ENCODE data around the gene STYXL2. TPM values are rescaled to one million over a fixed set of nuclear protein-coding genes. Genes with fewer than 3 reads are reported as not detected.

STYXL2 gene
- total RNA-seq, 1 experiment from 2014 or later = not detected

- H4K20me1 ChIP-seq (ENCODE audit: insufficient read depth, low read depth, low read length) = no peaks in the 10 kb centered on the region
- H3K4me3 ChIP-seq (ENCODE audit: low read length) = no peak overlapping the region
- no peak overlapping the region for H3K27ac ChIP-seq (ENCODE audit: low read length)
These were observed 41.5 kb downstream of the STYXL2 start for GRCh38 chr1:167135281-167135840.

GRCh38 chr1:167136191-167136614 lies 42.3 kb downstream of the STYXL2 start:
- H3K79me2 ChIP-seq (ENCODE audit: low read length) = no peaks in the 10 kb centered on the region
- peak overlapping the region; percentile 37; the same call in 1 of the 2 replicates for H3K4me3 ChIP-seq (ENCODE audit: low read length)
- peak; percentile 48 for DNase-seq
- H3K36me3 ChIP-seq (ENCODE audit: insufficient read depth, low read length) = no peaks in the 10 kb centered on the region
- no peaks in the 10 kb centered on the region for H3K9me2 ChIP-seq (replicated peaks; ENCODE audit: insufficient read depth, low read length)
- H3K9me3 ChIP-seq (ENCODE audit: low read length) = no peaks in the 10 kb centered on the region
- peak overlapping the region; percentile 79 for H2AFZ ChIP-seq (ENCODE audit: low read length)
- no peaks in the 10 kb centered on the region for H4K20me1 ChIP-seq (ENCODE audit: insufficient read depth, low read depth, low read length)
- H3K4me2 ChIP-seq (ENCODE audit: low read depth, low read length, poor library complexity, severe bottlenecking) = peak overlapping the region; percentile 57
- no peaks in the 10 kb centered on the region for H3K27me3 ChIP-seq (ENCODE audit: low read length)
- peaks cover 28% of the 10 kb centered on the region for H3K4me1 ChIP-seq (ENCODE audit: low read length)
- H3K27ac ChIP-seq (ENCODE audit: low read length) = no peak overlapping the region
- peak overlapping the region; percentile 8; the same call in 1 of the 2 replicates for H3K9ac ChIP-seq (ENCODE audit: low read length)

More at GRCh38 chr1:167135281-167135840, 41.5 kb downstream of the STYXL2 start:
- no peaks in the 10 kb centered on the region for H3K9me2 ChIP-seq (replicated peaks; ENCODE audit: insufficient read depth, low read length)
- DNase-seq = no peak
- no peaks in the 10 kb centered on the region for H3K79me2 ChIP-seq (ENCODE audit: low read length)
- no peaks in the 10 kb centered on the region for H3K9me3 ChIP-seq (ENCODE audit: low read length)
- no peaks in the 10 kb centered on the region for H3K27me3 ChIP-seq (ENCODE audit: low read length)
- H2AFZ ChIP-seq (ENCODE audit: low read length) = no peak overlapping the region
- H3K4me1 ChIP-seq (ENCODE audit: low read length) = peaks cover 28% of the 10 kb centered on the region
- peak overlapping the region; percentile 57 for H3K4me2 ChIP-seq (ENCODE audit: low read depth, low read length, poor library complexity, severe bottlenecking)
- no peaks in the 10 kb centered on the region for H3K36me3 ChIP-seq (ENCODE audit: insufficient read depth, low read length)
- no peak overlapping the region for H3K9ac ChIP-seq (ENCODE audit: low read length)

GRCh38 chr1:167136806-167137205 lies 42.9 kb downstream of the STYXL2 start:
- Histone ChIP-seq H3K4me1 (ENCODE audit: low read length) (peaks cover 28% of the 10 kb centered on the region), H3K4me2 (ENCODE audit: low read depth, low read length, poor library complexity, severe bottlenecking) (peak overlapping the region; percentile 57), H3K79me2 (ENCODE audit: low read length) (no peaks in the 10 kb centered on the region)

GRCh38 chr1:167137332-167137781 lies 43.5 kb downstream of the STYXL2 start:
- Histone ChIP-seq H3K4me2 (ENCODE audit: low read depth, low read length, poor library complexity, severe bottlenecking) (no peak overlapping the region), H3K9me2 (replicated peaks; ENCODE audit: insufficient read depth, low read length) (no peaks in the 10 kb centered on the region), H3K9me3 (ENCODE audit: low read length) (no peaks in the 10 kb centered on the region), H3K9ac (ENCODE audit: low read length) (no peak overlapping the region), H2AFZ (ENCODE audit: low read length) (no peak overlapping the region), H4K20me1 (ENCODE audit: insufficient read depth, low read depth, low read length) (no peaks in the 10 kb centered on the region), H3K4me3 (ENCODE audit: low read length) (no peak overlapping the region), H3K79me2 (ENCODE audit: low read length) (no peaks in the 10 kb centered on the region), H3K27ac (ENCODE audit: low read length) (no peak overlapping the region), H3K36me3 (ENCODE audit: insufficient read depth, low read length) (no peaks in the 10 kb centered on the region), H3K27me3 (ENCODE audit: low read length) (0 out of 2 replicates have a peak, but pooled peaks cover 3% of the 10 kb centered on the region), H3K4me1 (ENCODE audit: low read length) (peaks cover 28% of the 10 kb centered on the region)
- no peak for DNase-seq

More at GRCh38 chr1:167136806-167137205, 42.9 kb downstream of the STYXL2 start:
- no peak for DNase-seq
- Histone ChIP-seq H3K9ac (ENCODE audit: low read length) (peak overlapping the region; percentile 8; the same call in 1 of the 2 replicates), H3K4me3 (ENCODE audit: low read length) (peak overlapping the region; percentile 37; the same call in 1 of the 2 replicates), H3K9me3 (ENCODE audit: low read length) (no peaks in the 10 kb centered on the region), H4K20me1 (ENCODE audit: insufficient read depth, low read depth, low read length) (no peaks in the 10 kb centered on the region), H3K27ac (ENCODE audit: low read length) (no peak overlapping the region), H3K36me3 (ENCODE audit: insufficient read depth, low read length) (no peaks in the 10 kb centered on the region), H3K27me3 (ENCODE audit: low read length) (0 out of 2 replicates have a peak, but pooled peaks cover 3% of the 10 kb centered on the region), H3K9me2 (replicated peaks; ENCODE audit: insufficient read depth, low read length) (no peaks in the 10 kb centered on the region), H2AFZ (ENCODE audit: low read length) (peak overlapping the region; percentile 79; the same call in 1 of the 2 replicates)

- Histone ChIP-seq H3K36me3 (ENCODE audit: insufficient read depth, low read length) (no peaks in the 10 kb centered on the region), H3K9me2 (replicated peaks; ENCODE audit: insufficient read depth, low read length) (no peaks in the 10 kb centered on the region), H3K79me2 (ENCODE audit: low read length) (no peaks in the 10 kb centered on the region), H3K4me3 (ENCODE audit: low read length) (no peak overlapping the region), H4K20me1 (ENCODE audit: insufficient read depth, low read depth, low read length) (no peaks in the 10 kb centered on the region), H3K9me3 (ENCODE audit: low read length) (no peaks in the 10 kb centered on the region), H2AFZ (ENCODE audit: low read length) (peak overlapping the region; percentile 51; the same call in 1 of the 2 replicates), H3K27me3 (ENCODE audit: low read length) (0 out of 2 replicates have a peak, but pooled peaks cover 3% of the 10 kb centered on the region), H3K9ac (ENCODE audit: low read length) (no peak overlapping the region), H3K27ac (ENCODE audit: low read length) (no peak overlapping the region), H3K4me1 (ENCODE audit: low read length) (peaks cover 25% of the 10 kb centered on the region), H3K4me2 (ENCODE audit: low read depth, low read length, poor library complexity, severe bottlenecking) (no peak overlapping the region)
- no peak for DNase-seq
These were observed 44.1 kb downstream of the STYXL2 start for GRCh38 chr1:167137793-167138510.

GRCh38 chr1:167138703-167139102 lies 44.8 kb downstream of the STYXL2 start:
- no peaks in the 10 kb centered on the region for H4K20me1 ChIP-seq (ENCODE audit: insufficient read depth, low read depth, low read length)
- DNase-seq = no peak
- no peak overlapping the region for H2AFZ ChIP-seq (ENCODE audit: low read length)
- H3K36me3 ChIP-seq (ENCODE audit: insufficient read depth, low read length) = no peaks in the 10 kb centered on the region
- no peaks in the 10 kb centered on the region for H3K9me2 ChIP-seq (replicated peaks; ENCODE audit: insufficient read depth, low read length)
- 0 out of 2 replicates have a peak, but pooled peaks cover 3% of the 10 kb centered on the region for H3K27me3 ChIP-seq (ENCODE audit: low read length)
- no peak overlapping the region for H3K9ac ChIP-seq (ENCODE audit: low read length)
- no peak overlapping the region for H3K4me2 ChIP-seq (ENCODE audit: low read depth, low read length, poor library complexity, severe bottlenecking)
- H3K9me3 ChIP-seq (ENCODE audit: low read length) = no peaks in the 10 kb centered on the region
- no peak overlapping the region for H3K4me3 ChIP-seq (ENCODE audit: low read length)
- H3K27ac ChIP-seq (ENCODE audit: low read length) = no peak overlapping the region
- peaks cover 21% of the 10 kb centered on the region for H3K4me1 ChIP-seq (ENCODE audit: low read length)
- H3K79me2 ChIP-seq (ENCODE audit: low read length) = no peaks in the 10 kb centered on the region

GRCh38 chr1:167141963-167142362 lies 48.1 kb downstream of the STYXL2 start:
- H3K27ac ChIP-seq (ENCODE audit: low read length) = no peak overlapping the region
- H3K9ac ChIP-seq (ENCODE audit: low read length) = no peak overlapping the region
- no peak overlapping the region for H3K4me2 ChIP-seq (ENCODE audit: low read depth, low read length, poor library complexity, severe bottlenecking)
- no peaks in the 10 kb centered on the region for H3K9me2 ChIP-seq (replicated peaks; ENCODE audit: insufficient read depth, low read length)
- no peaks in the 10 kb centered on the region for H3K79me2 ChIP-seq (ENCODE audit: low read length)
- peaks cover 3% of the 10 kb centered on the region; the same call in 1 of the 2 replicates for H3K9me3 ChIP-seq (ENCODE audit: low read length)
- no peak for DNase-seq
- H3K4me3 ChIP-seq (ENCODE audit: low read length) = no peak overlapping the region
- 0 out of 2 replicates have a peak, but pooled peaks cover 6% of the 10 kb centered on the region for H3K27me3 ChIP-seq (ENCODE audit: low read length)
- H4K20me1 ChIP-seq (ENCODE audit: insufficient read depth, low read depth, low read length) = no peaks in the 10 kb centered on the region
- no peak overlapping the region for H2AFZ ChIP-seq (ENCODE audit: low read length)
- H3K4me1 ChIP-seq (ENCODE audit: low read length) = peaks cover 7% of the 10 kb centered on the region
- no peaks in the 10 kb centered on the region for H3K36me3 ChIP-seq (ENCODE audit: insufficient read depth, low read length)

All from Karpas-422 (cell line).